HG02973 (cell line): ENCODE data around the gene ARID2.

Experiments used
- ATAC-seq: cut with Tn5 transposase; IDR thresholded peaks from one replicate; pipeline ENCODE4 v1.9.1; 2021; ENCODE audit warnings: moderate library complexity; ENCODE audit not compliant: unreplicated experiment

The ARID2 gene

GRCh38 chr12:45729233-45730083 is at the start of gene ARID2:
TSS of gene ARID2 (plus strand) at chr12:45729706. CDS start at chr12:45729837, 131 bp downstream.
- ATAC-seq: peak; percentile 7

- no peak for ATAC-seq
Measured at GRCh38 chr12:45680362-45680761, 49.1 kb upstream of the ARID2 start.

- ATAC-seq: no peak
Measured at GRCh38 chr12:45681465-45681864, 48.0 kb upstream of the ARID2 start.

- ATAC-seq: no peak
Measured at GRCh38 chr12:45685680-45686079, 43.8 kb upstream of the ARID2 start.

- ATAC-seq: no peak
Measured at GRCh38 chr12:45687081-45688015, 42.2 kb upstream of the ARID2 start.

- ATAC-seq: no peak
Measured at GRCh38 chr12:45688183-45688582, 41.3 kb upstream of the ARID2 start.

- no peak for ATAC-seq
Measured at GRCh38 chr12:45695035-45695434, 34.5 kb upstream of the ARID2 start.

GRCh38 chr12:45695606-45696005 is 33.9 kb upstream of the ARID2 start:
- no peak for ATAC-seq

- no peak for ATAC-seq
Measured at GRCh38 chr12:45696049-45696448, 33.5 kb upstream of the ARID2 start.

GRCh38 chr12:45697371-45697770 is 32.1 kb upstream of the ARID2 start:
- no peak for ATAC-seq

- ATAC-seq: no peak
Measured at GRCh38 chr12:45701296-45701695, 28.2 kb upstream of the ARID2 start.

GRCh38 chr12:45703942-45704341 is 25.6 kb upstream of the ARID2 start:
- no peak for ATAC-seq

- ATAC-seq: no peak
Measured at GRCh38 chr12:45704968-45705367, 24.5 kb upstream of the ARID2 start.

- ATAC-seq: no peak
Measured at GRCh38 chr12:45705404-45705803, 24.1 kb upstream of the ARID2 start.

GRCh38 chr12:45707241-45707857 is 22.2 kb upstream of the ARID2 start:
- ATAC-seq: no peak

GRCh38 chr12:45708363-45708762 is 21.1 kb upstream of the ARID2 start:
- no peak for ATAC-seq

- ATAC-seq: no peak
Measured at GRCh38 chr12:45708901-45709300, 20.6 kb upstream of the ARID2 start.

- ATAC-seq: no peak
Measured at GRCh38 chr12:45712319-45712718, 17.2 kb upstream of the ARID2 start.

GRCh38 chr12:45713078-45713477 is 16.4 kb upstream of the ARID2 start:
- no peak for ATAC-seq

GRCh38 chr12:45718306-45718705 is 11.2 kb upstream of the ARID2 start:
- no peak for ATAC-seq

- ATAC-seq: no peak
Measured at GRCh38 chr12:45720069-45720468, 9.4 kb upstream of the ARID2 start.
